HG03521 (cell line): ENCODE measurements around the gene XCL2.
"Not testable (repeated sequence)": the region's sequence is repeated elsewhere in the genome, so short reads cannot be mapped to it uniquely, and the experiment has no call there.

Experiments used
- ATAC-seq: cut with Tn5 transposase; IDR thresholded peaks from one replicate; pipeline ENCODE4 v1.9.1; 2021; ENCODE audit warnings: mild to moderate bottlenecking, moderate library complexity; ENCODE audit not compliant: unreplicated experiment

Gene XCL2, protein sequence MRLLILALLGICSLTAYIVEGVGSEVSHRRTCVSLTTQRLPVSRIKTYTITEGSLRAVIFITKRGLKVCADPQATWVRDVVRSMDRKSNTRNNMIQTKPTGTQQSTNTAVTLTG

DNA sequence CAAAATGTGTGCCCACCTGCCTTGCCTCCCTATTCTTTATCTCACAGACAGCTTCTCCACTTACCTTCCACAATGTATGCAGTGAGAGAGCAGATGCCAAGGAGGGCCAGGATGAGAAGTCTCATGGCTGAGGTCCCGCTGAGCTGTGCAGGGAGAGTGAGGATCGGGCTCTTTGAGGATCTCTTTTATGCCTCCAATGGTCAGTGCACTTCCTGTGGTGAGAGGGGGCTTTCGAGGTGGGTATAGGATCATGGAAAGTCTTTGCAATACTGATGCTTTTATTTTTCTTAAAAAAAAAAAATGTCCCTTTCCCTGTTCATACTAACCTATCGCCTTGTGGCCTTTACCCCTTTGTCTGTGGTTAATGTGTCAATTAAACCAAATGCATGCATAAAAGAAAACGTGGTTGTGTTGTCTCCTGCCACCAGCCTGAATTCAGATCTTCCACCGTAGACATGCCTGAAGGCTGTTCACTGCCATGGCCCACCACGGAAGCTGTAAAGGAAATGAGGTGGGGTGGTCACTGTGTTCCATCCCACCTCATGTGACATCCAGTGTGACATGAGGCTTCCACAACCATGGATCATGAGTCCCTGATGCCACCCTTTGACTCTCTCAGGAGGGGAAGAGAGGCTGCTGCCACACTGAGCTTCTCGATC, at the start of gene XCL2:
Gene XCL2 (minus strand): TSS at position 158 of the 659 bp plus-strand sequence. CDS start 33 bp downstream, at position 125.
- not testable (repeated sequence) for ATAC-seq

DNA sequence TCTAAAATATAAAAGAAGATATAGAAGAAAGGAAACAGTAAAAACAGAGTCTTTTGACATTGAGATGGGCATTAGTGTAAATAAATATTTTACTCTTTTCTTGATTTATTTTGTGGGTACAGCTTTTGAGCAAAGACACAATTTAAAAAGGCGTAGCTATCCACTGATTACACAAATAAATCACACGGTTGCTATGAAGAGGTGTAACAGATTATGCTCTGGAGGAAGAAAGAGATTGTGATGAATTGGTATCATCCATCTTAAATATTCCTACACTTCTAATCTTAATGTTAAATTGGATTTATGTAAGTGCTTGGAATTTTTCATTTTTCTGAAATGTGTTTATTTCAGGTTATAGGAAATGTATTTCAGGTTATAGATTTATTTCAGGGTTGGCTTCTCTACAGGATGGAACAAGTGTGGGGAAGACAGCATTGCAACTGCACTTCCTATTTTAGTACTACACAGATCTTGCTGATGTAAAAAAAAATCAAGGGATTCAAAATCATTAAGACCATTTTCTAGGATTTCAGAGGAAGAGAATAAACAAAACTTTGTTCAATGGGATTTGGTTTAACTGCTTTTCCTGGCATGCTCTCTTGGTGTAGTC, 47.9 kb upstream of the XCL2 start:
- no peak for ATAC-seq

DNA sequence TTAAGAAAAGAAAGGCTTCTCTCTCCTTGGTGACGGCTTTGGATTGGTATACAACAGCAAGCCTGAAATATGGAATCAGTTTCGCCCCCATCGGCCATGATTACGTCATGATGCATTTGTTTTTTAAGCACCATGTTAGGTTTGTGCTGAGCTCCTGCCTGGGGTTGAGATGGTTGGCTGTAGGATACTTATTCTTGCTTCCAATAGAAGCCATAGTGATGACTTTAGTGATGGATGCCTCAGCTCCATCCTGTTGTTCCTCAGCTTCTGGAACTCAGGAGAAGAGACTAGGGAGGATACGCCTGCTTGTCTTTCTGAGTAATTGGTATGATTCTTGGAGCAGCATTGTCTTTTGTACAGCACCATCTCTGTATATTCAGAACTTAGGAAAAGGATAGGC, 47.3 kb upstream of the XCL2 start:
- no peak for ATAC-seq

DNA sequence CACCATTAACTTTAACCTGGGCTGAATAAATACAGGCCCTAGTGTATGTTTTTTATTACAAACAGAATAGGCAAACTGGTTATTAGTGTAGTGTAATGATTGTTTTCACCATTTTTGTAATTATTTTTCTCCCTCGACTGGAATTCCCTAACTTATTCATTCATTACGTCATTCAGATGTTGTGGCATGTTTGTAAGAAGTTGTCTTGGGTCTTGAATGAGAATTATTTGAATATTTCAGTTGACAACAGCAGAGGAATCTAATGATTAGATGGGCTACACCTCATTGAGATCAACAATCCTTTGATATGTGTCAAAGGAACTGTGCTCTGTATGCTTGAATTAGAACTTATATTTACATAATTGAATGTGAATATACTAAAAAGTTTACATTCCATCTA, 45.4 kb upstream of the XCL2 start:
- no peak for ATAC-seq

DNA sequence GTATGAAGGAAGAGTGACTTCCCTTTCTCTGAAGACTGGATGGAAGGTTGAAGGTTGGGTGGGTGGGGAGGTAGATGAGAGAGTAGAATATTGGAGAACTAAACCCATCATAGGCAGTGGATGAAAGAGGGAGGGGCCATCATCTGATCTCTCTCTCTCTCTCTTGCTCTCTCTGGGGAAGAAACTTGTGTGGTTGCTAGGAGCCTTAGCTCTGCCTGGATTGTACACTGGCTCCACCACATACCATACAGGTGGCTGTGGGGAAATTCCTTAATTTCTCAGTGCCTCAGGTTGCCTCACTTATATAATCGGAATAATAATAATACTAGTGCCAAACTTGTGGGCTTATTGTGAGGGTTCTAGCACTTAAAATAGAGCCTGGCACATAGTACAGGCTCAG, 42.1 kb upstream of the XCL2 start:
- no peak for ATAC-seq

DNA sequence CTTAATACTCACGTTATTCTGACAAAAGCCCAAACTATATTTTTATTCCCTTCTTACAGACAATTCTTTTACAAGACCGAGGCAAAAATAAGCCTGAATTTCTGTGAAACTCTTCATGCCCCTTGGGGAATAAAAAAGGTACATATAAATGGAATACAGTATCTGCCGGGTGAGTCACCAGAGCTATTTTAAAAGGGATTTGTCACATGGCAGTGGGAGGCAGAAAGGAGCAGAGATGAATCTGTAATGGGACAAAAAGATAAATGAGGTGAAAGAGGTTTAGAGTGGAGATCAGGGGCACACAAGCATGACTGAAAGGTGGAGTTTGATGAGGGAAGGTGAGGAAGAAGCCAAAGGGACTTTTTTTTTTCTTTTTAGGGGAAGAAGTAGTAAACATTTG, 41.4 kb upstream of the XCL2 start:
- ATAC-seq: no peak

DNA sequence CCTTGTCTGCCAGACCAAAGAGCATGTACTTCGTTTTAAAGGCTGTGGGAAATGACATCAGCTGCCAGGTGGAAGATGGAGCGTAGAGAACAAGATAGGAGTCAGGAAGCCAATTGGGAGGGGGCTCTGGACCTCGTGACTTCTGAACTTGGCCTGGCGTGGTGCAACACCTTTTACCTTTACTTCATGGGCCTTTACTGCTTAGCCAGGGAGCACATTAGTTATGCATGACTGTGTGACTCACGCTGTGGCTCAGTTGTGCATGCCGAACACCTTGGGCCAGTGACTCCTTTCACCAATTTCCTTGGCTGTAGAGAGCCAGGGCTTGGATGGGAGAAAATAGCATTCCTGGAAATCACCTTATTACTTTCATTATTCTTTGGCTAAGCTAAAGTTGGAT, 39.8 kb upstream of the XCL2 start:
- ATAC-seq: no peak

DNA sequence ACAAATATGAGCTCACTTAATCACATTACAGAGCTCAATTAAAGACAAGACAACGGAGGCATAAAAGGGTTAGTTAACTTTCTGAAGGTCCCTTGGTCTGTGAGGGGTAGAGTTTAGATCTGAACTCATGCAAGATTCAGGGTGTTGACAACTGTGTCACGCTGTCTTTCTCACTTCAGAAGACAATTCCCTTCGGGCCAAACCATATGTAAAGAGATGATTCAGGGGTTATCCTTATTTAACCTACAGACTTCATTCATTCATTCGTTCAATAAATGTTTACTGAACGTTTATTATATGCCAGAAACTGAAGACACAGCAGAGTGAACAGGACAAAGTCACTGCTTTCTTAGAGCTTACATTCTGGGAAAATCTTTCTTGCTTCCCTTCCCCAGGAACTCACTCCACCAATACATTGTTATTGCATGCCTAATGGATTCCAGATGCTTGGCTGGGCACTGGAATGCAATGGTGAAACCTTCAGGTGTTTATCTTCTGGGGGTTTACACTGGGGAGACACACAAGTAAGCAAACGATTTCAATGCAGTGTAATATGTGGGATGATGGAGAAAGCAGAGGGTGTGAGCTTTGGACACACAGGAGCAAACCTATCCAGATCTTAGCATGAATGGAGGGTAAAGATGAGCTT, 39.0 kb upstream of the XCL2 start:
- no peak for ATAC-seq

DNA sequence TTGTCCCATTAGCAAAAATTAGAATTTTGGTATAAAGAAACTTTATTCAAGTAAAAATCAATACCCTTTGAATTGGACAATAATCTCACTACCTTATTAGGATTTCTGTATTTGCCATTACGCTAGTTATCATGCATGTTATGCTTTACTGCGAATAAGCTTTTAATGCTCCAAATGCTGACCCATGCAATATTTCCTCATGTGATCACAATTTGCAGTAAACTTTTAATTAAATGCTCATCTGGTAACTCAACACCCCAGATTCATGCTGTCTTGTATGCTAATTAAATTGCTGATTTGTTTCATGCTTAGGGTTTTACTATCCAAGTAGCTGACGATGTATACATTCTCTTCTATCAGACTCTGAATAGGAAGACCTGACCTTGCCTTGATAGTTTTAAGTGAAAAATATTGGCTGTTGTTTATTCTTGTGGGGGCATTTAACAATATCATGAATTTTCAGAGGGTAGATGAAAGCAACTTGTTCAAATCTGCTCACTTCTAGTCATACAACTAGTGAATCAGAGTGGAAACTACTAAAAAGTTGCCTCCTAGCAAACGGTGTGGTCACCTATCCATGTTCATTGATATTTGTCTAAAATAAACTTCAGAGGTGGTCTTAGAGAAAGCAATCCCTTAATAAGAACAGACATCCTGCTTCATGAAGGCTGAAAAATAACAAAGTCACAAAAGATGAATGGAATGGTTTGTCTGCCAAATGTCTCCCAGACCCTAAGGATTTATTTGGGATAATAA, 38.2 kb upstream of the XCL2 start:
- no peak for ATAC-seq

DNA sequence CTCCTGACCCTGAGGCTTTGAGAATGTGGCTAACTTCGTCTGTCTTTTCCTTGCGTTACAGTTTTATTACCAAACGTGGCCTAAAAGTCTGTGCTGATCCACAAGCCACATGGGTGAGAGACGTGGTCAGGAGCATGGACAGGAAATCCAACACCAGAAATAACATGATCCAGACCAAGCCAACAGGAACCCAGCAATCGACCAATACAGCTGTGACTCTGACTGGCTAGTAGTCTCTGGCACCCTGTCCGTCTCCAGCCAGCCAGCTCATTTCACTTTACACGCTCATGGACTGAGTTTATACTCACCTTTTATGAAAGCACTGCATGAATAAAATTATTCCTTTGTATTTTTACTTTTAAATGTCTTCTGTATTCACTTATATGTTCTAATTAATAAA, 37.2 kb upstream of the XCL2 start:
- not testable (repeated sequence) for ATAC-seq

DNA sequence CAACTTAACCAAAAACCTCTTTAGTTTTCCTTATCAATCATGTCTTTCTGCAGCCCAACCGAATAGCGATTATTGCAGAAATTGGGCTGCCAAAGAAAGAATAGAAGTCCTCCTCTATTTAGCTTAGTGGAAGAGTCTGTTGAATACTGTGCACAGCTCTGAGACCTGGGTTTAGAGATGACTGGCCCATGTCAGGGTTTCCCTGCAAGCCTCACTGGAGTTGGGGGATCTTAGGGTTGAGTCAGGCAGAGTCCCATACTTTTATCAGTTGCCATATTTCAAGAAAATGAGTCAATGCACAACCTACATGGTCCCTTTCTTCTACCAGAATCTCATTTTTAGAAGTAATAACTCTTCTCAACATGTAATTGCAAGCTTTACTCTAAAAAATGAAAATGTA, 36.5 kb upstream of the XCL2 start:
- not testable (repeated sequence) for ATAC-seq

DNA sequence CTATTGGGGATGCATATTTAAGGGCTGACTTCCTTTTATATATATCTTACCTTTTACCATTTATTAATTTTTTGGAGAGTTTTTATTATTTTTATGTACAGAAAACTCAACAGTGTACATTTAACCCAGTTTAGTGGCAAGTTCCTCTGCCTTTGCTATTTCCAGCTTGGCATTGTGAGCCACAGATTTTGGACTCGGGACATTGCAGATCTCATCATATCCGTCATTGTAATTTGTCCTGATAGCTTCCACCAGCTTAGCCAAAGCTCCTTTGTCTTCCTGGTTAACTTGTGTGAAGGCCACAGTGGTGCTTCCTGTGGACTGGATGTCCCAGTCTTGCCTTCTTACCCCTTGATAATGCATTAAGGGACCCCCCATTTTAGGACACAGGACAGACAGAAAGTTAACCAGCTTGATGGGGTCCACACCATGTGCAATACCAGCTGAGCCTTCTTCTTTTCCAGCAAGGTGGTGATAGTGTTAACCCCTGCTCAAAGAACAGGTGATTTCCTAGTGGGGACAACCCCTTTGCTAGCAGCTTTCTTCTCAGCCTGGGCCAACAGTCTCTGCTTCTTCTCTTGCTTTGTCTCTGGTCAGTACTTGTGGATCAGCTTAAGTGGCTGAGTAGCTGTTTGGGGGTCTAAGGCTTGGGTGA, 34.9 kb upstream of the XCL2 start:
- ATAC-seq: not testable (repeated sequence)

DNA sequence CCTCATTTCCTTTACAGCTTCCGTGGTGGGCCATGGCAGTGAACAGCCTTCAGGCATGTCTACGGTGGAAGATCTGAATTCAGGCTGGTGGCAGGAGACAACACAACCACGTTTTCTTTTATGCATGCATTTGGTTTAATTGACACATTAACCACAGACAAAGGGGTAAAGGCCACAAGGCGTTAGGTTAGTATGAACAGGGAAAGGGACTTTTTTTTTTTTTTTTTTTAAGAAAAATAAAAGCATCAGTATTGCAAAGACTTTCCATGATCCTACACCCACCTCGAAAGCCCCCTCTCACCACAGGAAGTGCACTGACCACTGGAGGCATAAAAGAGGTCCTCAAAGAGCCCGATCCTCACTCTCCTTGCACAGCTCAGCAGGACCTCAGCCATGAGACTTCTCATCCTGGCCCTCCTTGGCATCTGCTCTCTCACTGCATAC, 32.5 kb upstream of the XCL2 start, which contains the start of gene XCL1:
Gene XCL1 (plus strand): TSS at position 361 of the 444 bp plus-strand sequence. CDS start 33 bp downstream, at position 394.
- ATAC-seq: not testable (repeated sequence)

DNA sequence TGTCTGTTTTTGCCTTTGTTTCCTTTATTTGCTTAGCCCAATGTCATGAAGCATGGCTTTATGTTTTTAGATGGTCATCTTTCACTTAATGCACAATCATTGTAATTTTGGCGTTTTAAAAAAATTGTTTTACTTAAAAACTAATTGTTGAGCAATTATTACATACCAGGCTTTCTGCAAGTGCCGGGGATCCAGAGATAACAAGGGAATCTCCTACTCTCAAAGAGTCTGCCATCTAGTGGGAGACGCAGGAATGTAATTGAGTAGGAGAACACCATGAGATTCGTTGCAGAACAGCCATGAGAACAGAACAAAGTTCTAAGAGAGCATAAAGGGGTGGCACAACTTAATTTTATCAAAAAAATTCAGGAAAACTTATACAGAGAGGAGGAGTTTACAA, 30.4 kb upstream of the XCL2 start:
- not testable (repeated sequence) for ATAC-seq

DNA sequence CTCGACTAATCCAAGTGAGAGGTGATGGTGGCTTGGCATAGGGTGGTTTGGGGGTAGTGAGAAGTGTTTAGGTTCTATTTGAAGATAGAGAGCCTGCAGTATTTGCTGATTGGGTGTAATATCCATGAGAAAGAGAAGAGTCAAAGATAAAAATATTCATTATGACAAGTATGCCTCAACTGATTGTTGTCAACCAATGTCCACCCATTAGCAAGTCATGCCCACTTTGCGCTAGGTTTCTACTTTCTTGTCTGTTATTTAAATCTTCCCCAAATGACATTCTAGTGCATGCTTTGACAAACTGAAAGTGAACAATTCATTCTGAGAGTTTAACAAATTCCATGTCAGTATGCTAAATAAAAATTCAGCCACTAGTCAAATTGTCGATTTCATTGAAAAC, 28.8 kb upstream of the XCL2 start:
- ATAC-seq: no peak

DNA sequence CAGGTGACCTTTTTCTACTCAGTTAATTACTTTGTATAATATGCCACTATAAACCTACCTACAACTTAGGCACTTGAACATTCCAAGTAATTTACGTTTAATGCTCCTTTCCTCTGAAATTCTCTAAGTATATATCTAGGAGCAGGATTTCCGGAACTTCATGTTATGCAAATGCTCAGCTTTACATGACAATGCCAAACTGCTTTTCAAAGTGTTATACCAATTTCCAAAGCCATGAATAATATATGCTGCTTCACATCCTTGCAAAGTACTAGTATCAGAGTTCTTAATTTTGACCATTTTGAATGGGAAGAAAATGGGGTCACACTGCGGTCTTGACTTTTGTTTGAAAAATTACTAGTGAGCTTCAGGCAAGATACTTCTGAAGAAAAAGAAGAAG, 26.9 kb upstream of the XCL2 start:
- ATAC-seq: no peak

DNA sequence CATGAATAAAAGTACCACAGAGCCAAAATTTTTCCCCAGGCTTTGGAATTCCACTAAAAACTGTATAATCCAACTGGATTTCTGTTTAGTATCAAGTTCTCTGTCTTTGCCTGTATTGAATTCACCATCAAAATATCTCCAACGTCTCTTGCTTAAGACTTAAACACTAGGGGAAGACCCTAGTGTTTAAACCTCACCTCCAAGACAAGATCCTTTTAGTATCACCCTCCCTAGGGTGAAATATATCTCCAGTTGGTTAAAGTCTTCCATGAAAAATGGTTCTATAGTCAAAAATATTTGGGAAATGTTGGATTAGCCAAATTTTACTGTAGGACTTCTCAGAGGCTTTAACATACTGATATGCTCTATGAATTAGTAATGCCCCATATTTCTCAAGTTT, 24.5 kb upstream of the XCL2 start:
- no peak for ATAC-seq

DNA sequence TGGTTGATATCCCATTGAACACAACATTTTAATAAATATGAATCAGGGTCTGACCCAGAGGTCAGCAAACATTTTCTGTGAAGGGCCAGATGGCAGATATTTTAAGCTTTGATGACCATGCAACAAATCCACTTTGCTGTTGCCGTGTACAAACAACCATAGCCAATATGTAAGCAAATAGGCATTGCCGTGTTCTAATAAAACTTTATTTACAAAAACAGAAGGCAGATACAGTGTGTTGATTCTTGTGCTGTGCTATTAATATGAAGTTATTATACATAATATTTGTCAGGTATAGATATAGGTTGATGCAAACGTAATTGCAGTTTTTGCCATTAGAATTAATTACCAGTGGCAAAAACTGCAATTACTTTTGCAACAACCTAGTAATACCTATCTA, 23.8 kb upstream of the XCL2 start:
- ATAC-seq: no peak

DNA sequence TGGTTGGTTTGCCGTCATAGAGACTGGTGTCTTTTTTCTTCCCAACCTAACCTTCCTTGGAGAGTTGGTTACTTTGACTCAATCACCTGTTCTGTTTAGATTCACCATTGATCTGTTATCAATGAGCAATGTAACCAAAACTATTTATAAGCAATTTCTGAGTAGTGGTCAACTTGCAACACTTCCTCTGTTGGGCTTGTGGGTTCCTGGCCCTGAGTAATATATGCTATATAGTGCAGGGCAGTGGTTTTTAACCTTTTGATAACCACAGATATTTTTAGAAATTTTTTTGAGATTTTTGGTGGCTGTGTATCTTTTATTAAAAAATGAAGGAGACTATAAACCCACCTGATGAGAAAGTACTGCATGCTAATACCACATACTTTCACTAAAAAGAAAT, 23.2 kb upstream of the XCL2 start:
- ATAC-seq: no peak

DNA sequence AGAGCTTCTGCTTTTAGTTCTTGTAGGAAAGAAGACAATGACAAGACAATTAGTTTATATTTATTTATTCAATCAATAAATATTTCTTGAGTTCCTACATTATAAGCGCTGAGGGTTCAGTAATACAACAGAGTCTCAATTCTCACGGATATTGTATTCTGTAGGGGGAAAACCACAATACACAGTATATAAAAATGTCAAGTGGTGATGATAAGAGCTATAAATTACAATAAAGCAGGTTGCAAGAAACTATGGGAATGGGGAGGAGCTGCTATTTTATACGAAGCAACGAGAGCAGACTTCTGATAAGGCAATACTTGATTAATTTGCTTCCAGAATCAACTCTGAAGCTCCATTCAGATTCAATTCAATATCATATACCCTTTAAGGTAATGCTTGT, 22.0 kb upstream of the XCL2 start:
- ATAC-seq: no peak

DNA sequence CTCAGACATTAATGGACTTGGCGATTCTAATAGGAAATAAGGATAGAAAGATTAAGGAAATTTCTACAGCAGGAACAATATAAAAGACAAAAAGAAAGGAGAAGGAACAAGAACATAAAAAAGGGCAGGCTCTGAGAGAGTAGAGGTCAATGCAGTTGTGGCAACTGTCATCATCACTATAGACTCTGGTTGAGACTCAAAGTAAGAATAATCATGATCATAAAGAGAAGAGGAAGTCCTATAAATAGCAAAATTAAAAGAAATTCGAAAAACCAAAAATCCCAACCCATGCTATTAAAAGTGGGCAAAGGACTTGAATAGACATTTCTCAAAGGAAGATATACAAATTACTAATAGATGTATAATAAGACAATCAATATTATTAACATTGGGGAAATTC, 18.2 kb upstream of the XCL2 start:
- ATAC-seq: no peak
